Muscle of leg (tissue), 11 donors: ENCODE measurements around the gene THSD4. TPM values are rescaled to one million over a fixed set of nuclear protein-coding genes. Genes with fewer than 3 reads are reported as not detected.

Source experiments
- DNase-seq: peaks from one replicate; pipeline ENCODE4 v3.0.0; 2013
- H3K27ac ChIP-seq: one replicate; pipeline ENCODE4 v1.5.1; 2013; ENCODE audit warnings: mild to moderate bottlenecking, low read length, control low read depth
- H3K27me3 ChIP-seq: one replicate; pipeline ENCODE4 v1.6.1; 2013; ENCODE audit warnings: low read length; ENCODE audit not compliant: control insufficient read depth, insufficient read depth
- H3K36me3 ChIP-seq: one replicate; pipeline ENCODE4 v1.6.1; 2013; ENCODE audit warnings: low read length; ENCODE audit not compliant: control insufficient read depth, insufficient read depth
- H3K4me1 ChIP-seq: one replicate; pipeline ENCODE4 v1.6.1; 2013; ENCODE audit warnings: low read length; ENCODE audit not compliant: control insufficient read depth, insufficient read depth
- H3K4me3 ChIP-seq: one replicate; pipeline ENCODE4 v1.5.1; 2013; ENCODE audit warnings: low read length, control low read depth
- H3K9me3 ChIP-seq: replicated peaks from 2 replicates; pipeline ENCODE4 v1.6.1; 2013; ENCODE audit warnings: low read depth, low read length; ENCODE audit not compliant: control insufficient read depth
- WGBS: methylation state at CpG from one replicate; pipeline ENCODE4 v1.1.5; 2013; ENCODE audit warnings: missing lambda C conversion rate; ENCODE audit not compliant: insufficient coverage; 5-methylcytosine and 5-hydroxymethylcytosine counted together
- polyA plus RNA-seq, 8 donors: library from polyadenylated mRNA; unstranded; fragments of 120-200 nt; gene quantifications; one replicate each; pipeline versions ENCODE4 v1.2.1 to v1.2.3, GENCODE V29; 2013; ENCODE audit warnings: inconsistent platforms in 1 of 8, low replicate concordance in 1 of 8; ENCODE audit not compliant: insufficient read length in 8 of 8, insufficient read depth in 1 of 8
- total RNA-seq: library from RNA; stranded (reverse); fragments of 120-200 nt; gene quantifications from one replicate; pipeline ENCODE4 v1.2.4, GENCODE V29; 2013

Gene THSD4
- total and polyA plus RNA-seq, 9 donors: 17.6 to 33.8 (median 25.5) TPM

- Histone ChIP-seq H3K9me3 (peaks cover 2% of the 10 kb centered on the region), H3K36me3 (no peaks in the 10 kb centered on the region), H3K4me1 (no peaks in the 10 kb centered on the region), H3K4me3 (no peak overlapping the region), H3K27me3 (peaks cover 2% of the 10 kb centered on the region), H3K27ac (no peak overlapping the region)
- no peak for DNase-seq
- WGBS: no CpG with 5 or more reads among the region's 1 CpG
Observed at GRCh38 chr15:71529361-71529760, 414.1 kb downstream of the THSD4 start.

GRCh38 chr15:71530116-71530515 is 414.8 kb downstream of the THSD4 start:
- Histone ChIP-seq H3K27ac (no peak overlapping the region), H3K9me3 (peaks cover 2% of the 10 kb centered on the region), H3K36me3 (no peaks in the 10 kb centered on the region), H3K4me1 (no peaks in the 10 kb centered on the region), H3K27me3 (peaks cover 2% of the 10 kb centered on the region), H3K4me3 (no peak overlapping the region)
- no peak for DNase-seq
- WGBS: 75% methylated on average over 2 of the region's 3 CpGs

- no peak overlapping the region for H3K4me3 ChIP-seq
- 80% methylated on average over 4 of the region's 6 CpGs for WGBS
- H3K27ac ChIP-seq: no peak overlapping the region
- peaks cover 2% of the 10 kb centered on the region for H3K9me3 ChIP-seq
- no peaks in the 10 kb centered on the region for H3K4me1 ChIP-seq
- no peak for DNase-seq
- no peaks in the 10 kb centered on the region for H3K36me3 ChIP-seq
- peaks cover 2% of the 10 kb centered on the region for H3K27me3 ChIP-seq
Observed at GRCh38 chr15:71532994-71533393, 417.7 kb downstream of the THSD4 start.

GRCh38 chr15:71538181-71538580 is 422.9 kb downstream of the THSD4 start:
- Histone ChIP-seq H3K4me1 (no peaks in the 10 kb centered on the region), H3K36me3 (no peaks in the 10 kb centered on the region), H3K27ac (no peak overlapping the region), H3K4me3 (no peak overlapping the region), H3K9me3 (no peaks in the 10 kb centered on the region), H3K27me3 (no peaks in the 10 kb centered on the region)
- no CpG with 5 or more reads among the region's 5 CpGs for WGBS
- DNase-seq: no peak

GRCh38 chr15:71541746-71542145 is 426.5 kb downstream of the THSD4 start:
- H3K36me3 ChIP-seq: no peaks in the 10 kb centered on the region
- no peak overlapping the region for H3K4me3 ChIP-seq
- WGBS: no CpG with 5 or more reads among the region's 2 CpGs
- no peaks in the 10 kb centered on the region for H3K27me3 ChIP-seq
- no peaks in the 10 kb centered on the region for H3K9me3 ChIP-seq
- no peak for DNase-seq
- no peaks in the 10 kb centered on the region for H3K4me1 ChIP-seq
- no peak overlapping the region for H3K27ac ChIP-seq

- Histone ChIP-seq H3K27me3 (no peaks in the 10 kb centered on the region), H3K4me3 (no peak overlapping the region), H3K27ac (no peak overlapping the region), H3K36me3 (no peaks in the 10 kb centered on the region), H3K9me3 (no peaks in the 10 kb centered on the region), H3K4me1 (peaks cover 5% of the 10 kb centered on the region)
- no peak for DNase-seq
Observed at GRCh38 chr15:71542836-71543235, 427.6 kb downstream of the THSD4 start.

- Histone ChIP-seq H3K9me3 (no peaks in the 10 kb centered on the region), H3K4me1 (peaks cover 5% of the 10 kb centered on the region), H3K4me3 (no peak overlapping the region), H3K27me3 (no peaks in the 10 kb centered on the region), H3K36me3 (no peaks in the 10 kb centered on the region), H3K27ac (no peak overlapping the region)
- no peak for DNase-seq
- WGBS: 100% methylated on average over 3 of the region's 3 CpGs
Observed at GRCh38 chr15:71543413-71543812, 428.1 kb downstream of the THSD4 start.

GRCh38 chr15:71545223-71545760 is 430.0 kb downstream of the THSD4 start:
- Histone ChIP-seq H3K36me3 (no peaks in the 10 kb centered on the region), H3K4me1 (peaks cover 8% of the 10 kb centered on the region), H3K9me3 (no peaks in the 10 kb centered on the region), H3K4me3 (no peak overlapping the region), H3K27me3 (no peaks in the 10 kb centered on the region), H3K27ac (no peak overlapping the region)
- WGBS: no CpG with 5 or more reads among the region's 5 CpGs
- DNase-seq: no peak

- Histone ChIP-seq H3K36me3 (no peaks in the 10 kb centered on the region), H3K4me3 (no peak overlapping the region), H3K27me3 (no peaks in the 10 kb centered on the region), H3K9me3 (no peaks in the 10 kb centered on the region), H3K27ac (no peak overlapping the region), H3K4me1 (peaks cover 8% of the 10 kb centered on the region)
- 80% methylated on average over 1 of the region's 1 CpG for WGBS
- DNase-seq: no peak
Observed at GRCh38 chr15:71545923-71546322, 430.7 kb downstream of the THSD4 start.

GRCh38 chr15:71547011-71547410 is 431.7 kb downstream of the THSD4 start:
- no peaks in the 10 kb centered on the region for H3K36me3 ChIP-seq
- no peaks in the 10 kb centered on the region for H3K27me3 ChIP-seq
- H3K27ac ChIP-seq: no peak overlapping the region
- peaks cover 8% of the 10 kb centered on the region for H3K4me1 ChIP-seq
- DNase-seq: peak; percentile 71
- H3K4me3 ChIP-seq: peak overlapping the region; percentile 8
- 19% methylated on average over 11 of the region's 12 CpGs for WGBS
- H3K9me3 ChIP-seq: no peaks in the 10 kb centered on the region

GRCh38 chr15:71548401-71548807 is 433.1 kb downstream of the THSD4 start:
- Histone ChIP-seq H3K27ac (no peak overlapping the region), H3K27me3 (no peaks in the 10 kb centered on the region), H3K4me3 (no peak overlapping the region), H3K9me3 (no peaks in the 10 kb centered on the region), H3K36me3 (no peaks in the 10 kb centered on the region), H3K4me1 (peaks cover 8% of the 10 kb centered on the region)
- DNase-seq: peak; percentile 54
- 15% methylated on average over 3 of the region's 4 CpGs for WGBS
